Erythroblast (primary cell): ENCODE measurements around the gene RPL13A.

ENCODE experiments used
- DNase-seq, 2 experiments: peaks; one replicate each; lab custom pipeline; 2025; lab: John Stamatoyannopoulos, UW
- GATA1 ChIP-seq: IDR thresholded peaks from 2 replicates; pipeline ENCODE4 v1.6.1; 2011; ENCODE audit warnings: low read depth, mild to moderate bottlenecking, control low read depth, low read length, moderate library complexity
- POLR2A ChIP-seq: IDR thresholded peaks from 2 replicates; pipeline ENCODE4 v1.6.1; 2011; ENCODE audit warnings: mild to moderate bottlenecking, low read length

RPL13A gene

DNA sequence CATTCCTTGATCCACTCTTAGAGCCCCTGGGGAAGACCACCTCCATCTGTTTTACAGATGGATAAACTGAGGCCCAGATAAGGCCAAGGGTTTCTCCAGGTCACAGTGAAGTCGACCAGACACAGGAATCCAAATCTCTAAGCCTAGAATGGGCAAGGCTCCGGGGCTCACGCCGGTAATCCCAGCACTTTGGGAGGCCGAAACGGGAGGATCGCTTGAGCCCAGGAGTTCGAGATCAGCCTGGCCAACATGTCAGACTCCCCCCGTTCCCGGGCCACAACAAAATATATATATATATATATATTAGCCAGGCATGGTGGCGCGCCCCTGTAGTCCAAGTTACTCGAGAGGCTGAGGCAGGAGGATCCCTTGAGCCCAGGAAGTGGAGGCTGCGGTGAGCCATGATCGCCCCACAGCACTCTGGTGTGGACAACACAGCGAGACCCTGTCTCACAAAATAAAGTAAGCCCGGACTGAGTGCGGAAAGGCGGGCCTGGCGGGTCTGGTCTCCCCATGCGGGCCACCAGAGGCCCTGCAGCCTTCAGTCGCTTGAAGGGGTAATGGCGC, 615 bp upstream of the RPL13A start:
- DNase-seq = no peak
- TF ChIP-seq POLR2A (no peak), GATA1 (no peak)

- no peak for DNase-seq
- TF ChIP-seq POLR2A (no peak), GATA1 (no peak)
Measured at GRCh38 chr19:49488046-49488862, 846 bp downstream of the RPL13A start.

DNA sequence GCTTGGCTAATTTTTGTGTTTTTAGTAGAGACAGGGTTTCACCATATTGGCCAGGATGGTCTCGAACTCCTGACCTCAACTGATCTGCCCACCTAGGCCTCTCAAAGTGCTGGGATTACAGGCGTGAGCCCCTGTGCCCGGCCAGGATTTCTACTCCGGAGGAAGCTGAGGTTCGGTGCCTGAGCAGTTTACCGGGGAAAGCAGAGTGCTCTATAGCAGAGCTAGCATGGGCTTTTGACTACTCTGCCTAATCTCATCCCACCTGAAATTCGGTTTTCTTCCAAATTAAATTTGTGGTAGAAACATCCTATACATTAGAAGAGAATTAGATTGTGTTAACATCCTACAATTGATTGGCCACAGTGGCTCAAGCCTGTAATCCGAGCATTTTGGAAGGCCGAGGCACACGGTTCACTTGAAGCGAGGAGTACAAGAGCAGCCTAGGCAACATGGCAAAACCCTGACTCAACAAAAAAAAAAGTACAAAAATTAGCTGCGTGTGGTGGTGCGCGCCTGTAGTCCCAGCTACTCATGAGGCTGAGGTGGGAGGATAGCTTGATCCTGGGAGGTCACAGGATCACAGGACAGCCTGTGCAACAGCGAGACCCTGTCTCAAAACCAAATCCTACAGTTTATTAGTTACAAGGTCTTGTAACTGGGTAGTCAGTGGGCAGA, 1.6 kb downstream of the RPL13A start:
- no peak for DNase-seq
- TF ChIP-seq GATA1 = no peak
- TF ChIP-seq POLR2A = no peak

DNA sequence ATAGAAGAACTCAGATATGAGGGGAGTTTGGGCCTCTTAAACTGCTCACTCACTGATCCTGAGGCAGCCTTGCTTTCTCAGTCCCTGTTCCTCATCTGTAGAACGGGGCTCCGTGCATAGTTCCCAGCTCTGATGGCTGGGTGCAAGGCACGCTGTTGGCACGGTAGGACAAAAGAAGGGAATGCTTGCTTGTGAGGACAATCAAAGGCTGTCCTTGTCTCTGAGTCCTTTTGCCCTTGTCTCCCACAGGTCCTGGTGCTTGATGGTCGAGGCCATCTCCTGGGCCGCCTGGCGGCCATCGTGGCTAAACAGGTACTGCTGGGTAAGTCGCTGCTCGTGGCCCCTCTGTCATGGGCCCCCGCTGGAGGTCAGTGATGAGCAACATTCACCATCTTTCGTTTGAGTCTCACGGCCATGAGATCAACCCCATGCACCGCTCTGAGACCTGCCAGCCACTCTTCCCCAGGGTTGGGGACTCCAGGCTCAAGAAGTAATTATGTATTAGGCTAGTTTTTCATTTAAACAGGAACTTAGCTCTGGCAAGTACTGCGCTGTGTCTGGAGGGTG, 2.3 kb downstream of the RPL13A start:
- DNase-seq = no peak
- TF ChIP-seq GATA1 (no peak), POLR2A (peak; percentile 13)

DNA sequence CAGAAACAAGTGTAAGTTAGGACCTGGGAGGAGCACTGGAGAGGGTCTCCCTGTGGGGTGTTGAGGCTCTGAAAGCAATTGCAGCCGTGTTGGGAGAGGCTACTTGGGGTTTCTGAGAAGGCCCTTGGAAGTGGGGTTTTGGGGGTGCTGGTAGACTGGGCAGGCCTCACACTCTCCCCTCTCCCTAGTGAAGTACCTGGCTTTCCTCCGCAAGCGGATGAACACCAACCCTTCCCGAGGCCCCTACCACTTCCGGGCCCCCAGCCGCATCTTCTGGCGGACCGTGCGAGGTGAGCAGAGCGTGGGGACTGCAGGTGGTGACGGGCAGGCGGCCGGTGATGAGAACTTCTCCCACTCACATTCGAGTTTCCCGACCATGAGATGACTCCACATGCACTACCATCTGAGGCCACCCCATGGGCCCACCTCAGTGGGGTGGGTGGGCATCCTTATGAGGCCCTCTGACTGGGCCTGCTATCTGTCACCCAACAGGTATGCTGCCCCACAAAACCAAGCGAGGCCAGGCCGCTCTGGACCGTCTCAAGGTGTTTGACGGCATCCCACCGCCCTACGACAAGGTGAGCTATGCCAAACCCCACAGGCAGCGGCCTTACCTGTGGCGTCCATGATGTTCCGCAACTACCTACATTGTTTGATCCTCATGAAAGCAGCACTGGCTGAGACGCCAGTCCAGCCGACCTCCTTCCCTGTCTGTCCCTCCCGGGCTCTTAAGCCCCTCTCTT, 3.0 kb downstream of the RPL13A start:
- no peak for TF ChIP-seq POLR2A
- TF ChIP-seq GATA1 = no peak

DNA sequence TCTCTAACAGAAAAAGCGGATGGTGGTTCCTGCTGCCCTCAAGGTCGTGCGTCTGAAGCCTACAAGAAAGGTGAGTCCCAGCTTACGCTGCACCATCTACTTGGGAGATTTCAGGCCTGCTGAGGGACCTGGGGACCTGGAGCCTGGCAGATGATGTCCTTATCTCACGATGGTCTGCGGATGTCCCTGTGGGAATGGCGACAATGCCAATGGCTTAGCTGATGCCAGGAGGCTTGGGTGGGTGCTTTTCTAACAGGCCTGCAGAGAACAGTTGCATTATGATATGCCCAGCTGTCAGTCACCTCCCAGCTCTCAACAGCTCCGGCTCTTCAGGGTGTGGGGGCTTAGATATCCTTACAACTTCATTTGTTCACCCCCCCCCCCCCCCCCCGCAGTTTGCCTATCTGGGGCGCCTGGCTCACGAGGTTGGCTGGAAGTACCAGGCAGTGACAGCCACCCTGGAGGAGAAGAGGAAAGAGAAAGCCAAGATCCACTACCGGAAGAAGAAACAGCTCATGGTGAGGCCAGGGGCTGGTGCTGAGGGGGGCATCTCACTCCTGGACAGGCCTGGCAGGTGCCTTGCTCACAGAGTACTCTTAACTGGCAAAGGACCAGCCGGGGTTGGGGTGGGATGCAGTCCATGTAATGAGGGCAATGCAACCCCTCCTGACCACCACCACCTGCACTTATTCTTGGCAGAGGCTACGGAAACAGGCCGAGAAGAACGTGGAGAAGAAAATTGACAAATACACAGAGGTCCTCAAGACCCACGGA, 3.8 kb downstream of the RPL13A start:
- no peak for DNase-seq
- TF ChIP-seq POLR2A = no peak
- TF ChIP-seq GATA1 = no peak

More for the DNA sequence above, 3.0 kb downstream of the RPL13A start:
- no peak for DNase-seq

DNA sequence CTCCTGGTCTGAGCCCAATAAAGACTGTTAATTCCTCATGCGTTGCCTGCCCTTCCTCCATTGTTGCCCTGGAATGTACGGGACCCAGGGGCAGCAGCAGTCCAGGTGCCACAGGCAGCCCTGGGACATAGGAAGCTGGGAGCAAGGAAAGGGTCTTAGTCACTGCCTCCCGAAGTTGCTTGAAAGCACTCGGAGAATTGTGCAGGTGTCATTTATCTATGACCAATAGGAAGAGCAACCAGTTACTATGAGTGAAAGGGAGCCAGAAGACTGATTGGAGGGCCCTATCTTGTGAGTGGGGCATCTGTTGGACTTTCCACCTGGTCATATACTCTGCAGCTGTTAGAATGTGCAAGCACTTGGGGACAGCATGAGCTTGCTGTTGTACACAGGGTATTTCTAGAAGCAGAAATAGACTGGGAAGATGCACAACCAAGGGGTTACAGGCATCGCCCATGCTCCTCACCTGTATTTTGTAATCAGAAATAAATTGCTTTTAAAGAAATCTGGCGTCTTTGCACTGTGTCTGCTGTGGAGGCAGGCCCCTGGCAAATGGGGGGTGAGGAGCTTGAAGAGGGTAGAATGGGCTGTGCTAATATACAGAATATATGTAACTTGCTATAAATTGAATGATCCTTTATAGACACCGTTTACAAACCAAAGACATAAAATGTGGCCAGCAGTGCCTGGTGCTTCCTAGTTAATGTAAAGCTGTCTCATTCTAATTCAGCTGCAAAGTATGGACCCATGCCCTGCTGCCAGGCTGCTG, 4.6 kb downstream of the RPL13A start:
- no peak for TF ChIP-seq GATA1
- DNase-seq = no peak

DNA sequence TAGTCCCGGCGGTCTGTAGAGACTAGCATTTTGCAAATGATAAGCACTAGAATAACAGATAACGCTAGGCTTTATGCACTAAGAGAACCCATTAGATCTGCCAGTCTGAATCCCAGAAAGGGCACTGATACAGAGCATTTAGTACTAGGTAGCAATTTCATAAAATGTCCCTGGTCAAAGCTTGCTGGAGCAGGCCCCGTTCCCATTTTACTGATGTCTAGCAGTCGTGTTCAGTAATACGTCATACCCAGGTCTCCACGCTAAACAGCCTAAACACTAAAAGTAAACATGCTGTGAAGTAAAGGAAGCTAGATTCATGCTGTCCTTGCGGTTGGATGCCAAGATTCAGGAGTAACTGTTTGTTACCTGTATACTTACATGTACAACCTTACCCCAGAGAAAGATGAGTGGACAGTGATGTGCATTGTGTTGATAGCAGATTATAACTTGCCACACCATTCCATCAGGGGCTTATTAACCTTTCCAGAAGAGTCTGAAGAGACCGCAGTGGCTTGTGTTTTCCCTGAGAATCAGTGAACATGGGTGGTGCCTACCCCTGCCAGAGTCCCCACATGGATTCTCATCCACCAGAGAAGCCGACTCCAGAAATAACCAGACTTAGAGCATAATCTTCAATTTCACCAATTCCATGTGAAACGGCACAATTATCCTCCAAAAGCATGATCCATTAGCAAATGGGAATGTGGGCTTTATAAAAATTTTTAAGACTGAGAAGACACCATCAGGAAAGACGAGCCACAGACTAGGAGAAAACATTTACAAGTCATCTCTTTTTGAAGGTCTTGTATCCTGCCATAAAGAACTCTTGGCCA, 5.4 kb downstream of the RPL13A start:
- DNase-seq = no peak
- TF ChIP-seq GATA1 = no peak
- peak; percentile 83 for TF ChIP-seq POLR2A

GRCh38 chr19:49496574-49497008, 9.2 kb downstream of the RPL13A start:
- peak; percentile 33 for TF ChIP-seq POLR2A
- TF ChIP-seq GATA1 = no peak
- no peak for DNase-seq

- DNase-seq = peak; percentile 88 to 90
- TF ChIP-seq GATA1 = no peak
- TF ChIP-seq POLR2A = peak; percentile 52
Measured at GRCh38 chr19:49497047-49497788, 9.8 kb downstream of the RPL13A start.

GRCh38 chr19:49497789-49498103, 10.3 kb downstream of the RPL13A start:
- TF ChIP-seq GATA1 = no peak
- no peak for TF ChIP-seq POLR2A
- DNase-seq = no peak
